Islet of Langerhans (tissue), 1 donor: ENCODE results near the gene CSRNP3.
"Not testable (repeated sequence)": the region's sequence is repeated elsewhere in the genome, so short reads cannot be mapped to it uniquely, and the experiment has no call there.

Source experiments
- FAIRE-seq: peaks from one replicate; lab custom pipeline; 2011; peaks lifted over from hg19 to GRCh38; lab: Jason Lieb, UNC

CSRNP3 gene

GRCh38 chr2:165547900-165548299 lies 78.4 kb downstream of the CSRNP3 start:
- no peak for FAIRE-seq

GRCh38 chr2:165549619-165550018 lies 80.1 kb downstream of the CSRNP3 start:
- no peak for FAIRE-seq

GRCh38 chr2:165558832-165559231 lies 89.3 kb downstream of the CSRNP3 start:
- peak; percentile 79 for FAIRE-seq

DNA sequence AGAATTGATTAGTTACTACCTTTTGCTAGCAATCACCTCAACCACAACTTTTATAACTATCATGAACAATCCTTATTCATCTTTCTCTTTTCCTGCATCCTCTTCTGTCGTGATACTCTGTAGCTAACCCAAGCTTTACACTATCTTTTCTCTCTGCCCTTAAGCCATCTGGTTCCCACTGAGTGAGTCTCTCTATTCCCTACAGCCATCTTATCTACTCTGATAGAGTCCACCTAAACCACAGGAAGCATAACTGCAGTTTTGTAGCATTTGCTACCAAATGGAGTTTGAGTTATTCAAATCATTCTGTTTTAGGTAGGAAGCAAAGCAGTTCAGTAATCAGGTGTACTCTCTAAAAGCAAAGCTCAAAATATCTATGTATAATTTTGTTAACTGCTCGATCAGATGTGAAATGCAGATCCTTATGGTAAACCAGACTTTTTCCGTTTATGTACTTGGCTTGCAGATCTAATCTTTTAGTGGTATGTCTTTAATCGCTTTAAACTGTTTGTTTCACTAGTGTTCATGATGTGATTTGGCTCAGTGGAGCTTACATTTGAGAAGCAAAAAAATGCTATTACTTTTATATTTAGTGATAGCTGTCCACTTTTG lies 91.0 kb downstream of the CSRNP3 start:
- FAIRE-seq, result no peak

DNA sequence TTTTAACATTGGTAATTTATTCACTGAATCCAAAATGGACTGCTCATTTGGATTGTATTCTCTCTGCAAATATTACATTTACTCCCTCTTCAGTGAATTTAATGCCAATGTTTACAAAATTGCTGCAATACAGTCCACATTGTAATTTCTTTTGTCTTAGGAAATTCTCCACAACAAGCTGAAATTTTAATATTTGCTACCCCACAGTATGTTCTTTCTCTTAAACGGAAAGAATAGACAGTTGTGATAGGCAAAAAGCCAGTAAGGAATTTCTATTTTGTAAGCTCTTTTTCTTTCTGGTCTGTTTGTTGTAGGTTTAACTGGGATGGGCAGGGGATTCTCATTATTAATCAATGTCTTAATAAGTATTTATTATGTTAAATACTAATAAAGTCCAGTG lies 92.0 kb downstream of the CSRNP3 start:
- no peak for FAIRE-seq

- no peak for FAIRE-seq
Measured at GRCh38 chr2:165562233-165562632, 92.7 kb downstream of the CSRNP3 start.

GRCh38 chr2:165563468-165564225 lies 94.1 kb downstream of the CSRNP3 start:
- no peak for FAIRE-seq

GRCh38 chr2:165566008-165566407 lies 96.5 kb downstream of the CSRNP3 start:
- no peak for FAIRE-seq

GRCh38 chr2:165567273-165567672 lies 97.8 kb downstream of the CSRNP3 start:
- peak; percentile 91 for FAIRE-seq

- FAIRE-seq, result no peak
Measured at GRCh38 chr2:165568361-165568760, 98.9 kb downstream of the CSRNP3 start.

DNA sequence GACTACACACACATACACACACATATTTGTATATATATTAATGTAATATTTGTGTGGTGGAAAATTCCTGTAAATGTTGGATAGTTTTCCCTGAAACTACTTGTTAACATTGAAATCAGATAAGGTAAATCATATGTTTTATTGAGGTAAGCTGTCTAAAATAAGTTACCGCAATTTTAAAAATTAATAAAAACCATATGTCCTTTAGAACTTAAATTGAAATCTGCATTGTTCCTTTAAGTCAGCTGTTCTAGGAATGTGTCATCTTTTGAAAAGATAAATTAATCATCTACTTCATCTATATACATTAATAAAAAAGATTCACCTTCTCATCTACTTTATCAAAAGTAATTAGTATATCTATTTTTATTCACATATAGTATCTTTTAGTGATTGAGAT lies 102.0 kb downstream of the CSRNP3 start:
- no peak for FAIRE-seq

- no peak for FAIRE-seq
Measured at GRCh38 chr2:165572151-165572550, 102.7 kb downstream of the CSRNP3 start.

DNA sequence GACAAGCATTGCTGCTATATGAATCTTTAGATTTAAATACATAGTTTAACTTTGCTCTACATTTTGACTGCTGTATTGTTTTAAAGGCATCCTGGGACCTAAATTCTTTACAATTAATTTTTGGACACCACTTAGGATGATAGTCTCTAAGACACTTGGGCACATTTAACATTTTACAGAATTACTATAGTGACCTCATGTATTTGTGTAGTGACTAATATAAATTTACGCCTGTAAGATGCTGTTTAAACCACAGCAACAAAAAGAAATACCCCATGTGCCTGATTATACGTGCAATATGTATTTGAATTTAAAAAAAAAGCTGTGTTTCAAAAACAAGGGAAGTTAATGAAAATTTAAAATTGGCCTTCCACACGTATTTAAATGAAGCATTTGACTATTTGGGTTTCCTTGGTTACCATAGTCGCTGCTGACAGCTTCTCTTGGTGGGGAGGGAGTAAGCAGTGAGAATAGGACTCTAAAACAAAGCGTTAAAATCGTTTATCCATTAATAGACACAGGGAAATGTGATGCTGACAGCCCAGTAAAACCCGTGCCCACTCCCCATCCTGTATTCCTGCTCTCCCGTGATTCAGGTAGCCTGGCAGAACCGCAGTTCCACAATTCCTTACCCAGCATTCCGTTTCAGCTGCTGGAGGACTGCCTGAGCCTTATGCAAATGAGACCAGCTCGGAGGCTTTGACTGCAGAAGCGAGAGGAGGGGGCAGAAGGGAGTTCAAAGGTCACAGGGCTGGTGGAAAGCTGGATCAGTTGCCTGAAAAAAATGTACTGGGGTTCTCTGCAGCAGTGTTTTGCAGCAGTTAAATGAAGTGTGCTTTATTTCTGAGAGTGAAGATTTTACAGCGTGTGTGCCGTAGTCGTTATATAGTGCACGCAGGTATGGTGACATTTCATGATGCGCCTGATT lies 104.3 kb downstream of the CSRNP3 start:
- peak; percentile 96 for FAIRE-seq

GRCh38 chr2:165575044-165575615 lies 105.6 kb downstream of the CSRNP3 start:
- FAIRE-seq, result peak; percentile 51

GRCh38 chr2:165576409-165577154 lies 107.1 kb downstream of the CSRNP3 start:
- peak; percentile 91 for FAIRE-seq

DNA sequence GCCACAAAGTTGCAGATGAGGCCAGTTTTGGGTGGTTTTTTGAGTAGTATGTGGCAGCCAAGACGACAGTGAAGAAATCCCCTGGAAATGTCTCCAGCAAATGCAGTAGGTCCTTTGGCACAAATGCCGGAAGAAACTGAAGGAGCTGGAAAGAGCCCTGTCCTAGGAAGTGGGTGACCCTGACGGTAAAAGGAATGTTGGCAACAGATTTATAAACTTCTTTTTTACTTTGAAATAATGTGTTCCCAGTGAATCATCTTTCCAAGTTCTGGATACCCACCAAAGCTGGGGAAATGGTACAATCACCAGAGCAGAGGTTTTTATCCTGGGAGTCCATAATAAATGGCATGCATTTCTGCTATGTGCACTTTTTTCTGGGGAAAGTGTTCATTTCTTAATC lies 112.9 kb downstream of the CSRNP3 start:
- FAIRE-seq, result no peak

DNA sequence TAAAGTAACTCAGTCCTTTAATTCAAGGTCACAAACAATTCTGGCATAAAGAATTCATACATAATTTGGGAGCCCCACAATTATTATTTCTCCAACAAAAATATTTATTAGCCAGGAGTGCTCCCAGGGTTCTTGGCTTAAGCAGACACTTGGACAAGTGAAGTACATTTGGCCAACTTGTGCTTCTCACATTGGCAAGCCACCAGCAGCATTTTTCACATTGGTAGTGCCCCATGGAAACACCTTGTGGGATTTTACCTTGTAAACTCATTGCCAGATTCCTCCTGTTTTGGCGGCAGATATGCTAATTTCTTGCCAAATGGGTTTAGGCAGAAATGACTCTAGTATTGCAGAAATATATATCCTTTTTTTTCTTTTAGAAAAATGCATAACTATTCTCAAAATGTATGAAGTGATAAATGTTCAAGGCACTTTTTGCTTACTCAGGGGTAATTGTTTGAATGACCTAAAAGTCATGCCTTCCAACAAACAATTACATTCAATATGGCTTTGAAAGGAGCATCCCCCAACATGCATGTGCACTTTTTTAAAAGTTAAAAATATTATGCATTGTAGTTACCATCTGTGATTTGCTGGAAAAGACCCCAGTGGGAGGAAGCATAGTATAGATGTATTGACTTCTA lies 113.5 kb downstream of the CSRNP3 start:
- FAIRE-seq, result no peak

DNA sequence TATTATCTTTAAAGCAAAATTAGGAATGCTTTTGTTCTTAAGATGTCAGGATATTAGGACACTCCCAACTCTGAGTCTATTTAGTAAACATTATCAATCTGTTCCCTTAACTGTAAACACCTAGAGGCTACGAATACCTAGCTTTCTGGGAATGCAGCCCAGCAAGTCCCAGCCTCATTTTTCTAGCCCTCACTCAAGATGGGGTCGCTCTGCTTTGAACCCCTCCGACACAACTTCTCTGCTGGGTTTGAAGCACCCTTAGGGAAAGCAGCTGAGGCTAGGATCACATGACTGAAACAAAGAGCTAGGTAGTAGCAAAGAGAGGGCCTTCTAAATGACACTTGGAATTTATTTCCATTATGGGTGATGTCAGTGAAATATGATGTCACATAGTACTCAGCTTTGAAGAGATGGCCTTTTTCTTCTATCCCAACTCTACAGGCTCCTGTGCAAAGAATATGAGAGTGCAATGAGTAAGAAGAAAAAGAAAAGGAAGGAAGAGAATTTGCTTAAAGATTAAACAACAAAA lies 114.7 kb downstream of the CSRNP3 start:
- FAIRE-seq, result no peak

GRCh38 chr2:165586019-165586418 lies 116.5 kb downstream of the CSRNP3 start:
- no peak for FAIRE-seq

- FAIRE-seq, result no peak
Measured at GRCh38 chr2:165587335-165587938, 117.9 kb downstream of the CSRNP3 start.

DNA sequence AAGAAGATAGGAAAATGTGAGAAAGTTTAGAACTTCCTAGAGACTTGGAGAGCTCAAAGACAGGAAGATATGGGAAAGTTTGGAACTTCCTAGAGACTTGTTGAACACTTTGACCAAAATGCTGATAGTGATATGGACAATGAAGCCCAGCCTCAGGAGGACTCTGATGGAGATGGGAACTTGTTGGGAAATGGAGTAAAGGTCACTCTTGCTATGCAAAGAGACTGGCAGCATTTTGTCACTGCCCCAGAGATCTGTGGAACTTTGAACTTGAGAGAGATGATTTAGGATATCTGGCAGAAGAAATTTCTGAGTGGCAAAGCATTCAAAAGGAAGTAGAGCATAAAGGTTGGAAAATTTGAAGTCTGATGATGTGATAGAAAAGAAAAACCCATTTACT lies 121.5 kb downstream of the CSRNP3 start:
- not testable (repeated sequence) for FAIRE-seq
